Stimulated activated CD4-positive, alpha-beta T cell treated with anti-CD3 and anti-CD28 coated beads, TNF-alpha, amount 100 ng/mL, for 24 hours (primary cell): ENCODE results near the gene TKT.

Experiments used
- DNase-seq, 3 experiments: peaks; one replicate each; pipeline ENCODE4 v3.0.0-alpha.2; 2020; ENCODE audit warnings: low read depth in 3 of 3

Gene TKT

DNA sequence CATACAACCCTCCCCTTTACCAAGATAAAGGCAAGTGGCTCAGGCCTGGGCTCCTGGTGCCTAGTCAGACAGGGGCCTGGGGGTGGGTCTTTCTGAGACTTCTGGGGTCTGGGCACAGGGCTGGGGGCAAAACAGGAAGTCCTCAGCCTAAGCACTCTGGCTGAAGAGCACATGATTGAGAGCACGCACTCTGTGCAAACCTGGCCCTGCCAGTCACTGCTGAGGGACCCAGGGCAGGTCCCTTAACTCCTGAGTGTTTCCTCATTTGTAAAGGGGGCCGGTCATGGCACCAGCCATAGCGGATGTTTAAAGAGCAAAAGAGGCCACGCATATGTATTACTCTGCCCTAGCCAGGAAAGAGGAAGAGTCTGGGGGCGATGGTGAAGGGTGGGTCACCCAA is 16.0 kb downstream of the TKT start:
- no peak for DNase-seq

DNA sequence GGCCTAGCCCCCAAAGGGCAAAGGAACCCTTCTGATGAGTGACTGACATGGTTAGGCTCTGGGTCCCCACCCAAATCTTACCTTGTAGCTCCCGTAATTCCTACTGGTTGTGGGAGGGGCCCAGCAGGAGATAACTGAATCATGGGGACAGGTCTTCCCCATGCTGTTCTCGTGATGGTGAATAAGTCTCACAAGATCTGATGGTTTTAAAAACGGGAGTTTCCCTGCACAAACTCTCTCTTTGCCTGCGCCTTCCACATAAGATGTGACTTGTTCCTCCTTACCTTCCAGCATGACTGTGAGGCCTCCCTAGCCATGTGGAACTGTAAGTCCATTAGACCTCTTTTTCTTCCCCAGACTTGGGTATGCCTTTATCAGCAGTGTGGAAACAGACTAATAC is 16.9 kb downstream of the TKT start:
- DNase-seq = no peak

DNA sequence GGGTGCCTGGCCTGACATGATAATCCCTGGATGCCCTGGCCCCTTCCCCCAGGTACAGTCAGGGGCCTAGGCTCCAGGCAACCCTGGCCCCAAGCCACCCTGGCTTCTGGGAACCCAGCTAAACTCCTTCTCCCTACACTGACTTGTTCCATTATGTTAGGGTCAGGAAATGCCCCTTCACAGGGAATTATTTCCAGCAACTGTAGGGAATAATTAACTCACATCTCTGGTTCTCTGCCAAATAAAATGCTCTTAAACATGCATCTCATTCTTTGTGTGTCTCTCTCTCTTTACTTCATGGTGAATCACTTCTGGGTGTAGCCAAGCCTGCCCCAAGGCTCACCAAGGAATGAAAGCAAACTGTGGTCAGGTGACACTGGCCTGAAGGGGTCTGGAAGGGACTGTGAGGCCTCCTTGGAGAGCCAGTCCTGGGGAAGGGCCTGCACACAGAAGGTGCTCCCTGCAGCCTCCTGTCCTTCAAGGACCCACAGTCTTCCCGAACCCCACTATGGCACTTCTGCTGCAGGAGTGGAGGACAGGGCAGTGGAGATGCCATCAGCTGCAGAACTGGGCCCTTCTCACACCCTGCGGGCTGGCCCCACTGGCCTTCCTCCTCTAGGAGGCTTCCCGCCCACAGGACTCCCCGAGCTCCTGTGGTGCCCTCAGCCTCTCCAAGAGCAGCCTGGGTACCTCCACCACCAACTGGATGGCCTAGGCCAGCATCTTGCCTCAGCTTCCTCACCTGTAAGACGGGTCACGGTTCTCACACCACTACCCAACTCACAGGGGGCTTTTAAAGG is 17.6 kb downstream of the TKT start:
- no peak for DNase-seq

DNA sequence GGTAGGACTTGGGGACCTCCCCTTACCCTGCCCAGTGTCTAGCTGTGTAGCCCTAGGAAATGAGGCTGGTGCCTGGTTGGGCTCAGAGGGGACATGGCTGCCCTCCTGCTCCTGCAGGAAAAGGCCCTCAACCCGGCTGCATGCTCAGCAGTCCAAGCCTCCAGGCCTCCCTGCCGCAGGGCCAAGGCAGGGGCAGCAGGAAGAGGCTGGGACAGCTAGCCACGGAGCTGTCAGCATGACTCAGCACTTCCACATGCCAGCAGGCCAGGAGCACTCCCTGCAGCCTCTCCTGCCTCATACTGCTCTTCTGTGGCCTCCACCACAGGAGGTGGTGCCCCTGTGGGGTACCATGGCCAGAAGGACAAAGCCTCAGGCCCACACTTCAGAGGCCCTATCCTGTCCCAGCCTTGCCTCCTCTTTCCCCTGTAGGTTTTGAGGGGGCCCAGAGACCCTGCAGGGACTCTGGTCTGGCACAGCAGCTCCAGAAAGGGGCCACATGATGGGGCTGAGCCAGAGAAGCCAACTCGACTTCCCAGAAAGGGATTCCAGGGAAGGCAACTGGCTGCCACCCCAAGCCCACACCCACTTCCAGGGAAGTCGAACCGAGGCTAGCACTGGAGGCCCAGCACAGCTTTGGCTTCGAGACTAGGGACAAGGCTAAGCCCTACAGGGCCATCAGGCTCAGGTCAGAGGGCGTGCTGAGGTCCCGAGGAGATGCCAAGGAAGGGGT is 19.5 kb downstream of the TKT start:
- no peak for DNase-seq

DNA sequence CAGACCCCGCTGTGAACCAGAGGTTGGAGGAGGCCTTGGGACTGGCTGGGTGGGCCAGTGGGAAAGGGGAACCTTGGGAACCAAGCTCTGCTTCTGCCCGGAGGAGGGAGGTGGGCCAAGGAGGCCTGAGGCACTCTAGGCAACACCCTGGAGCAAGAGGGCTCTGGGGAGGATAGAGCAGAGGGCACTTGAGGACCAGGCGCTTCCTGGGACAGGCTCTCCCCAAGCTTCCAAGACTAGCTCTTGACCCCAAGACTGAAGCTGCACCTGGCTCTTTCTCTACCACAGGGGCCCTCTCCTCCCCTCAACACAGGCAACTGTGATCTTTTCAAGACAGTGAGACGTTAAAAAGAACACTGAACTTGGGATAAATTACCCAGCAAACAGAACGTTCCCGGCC is 20.3 kb downstream of the TKT start:
- DNase-seq = no peak

DNA sequence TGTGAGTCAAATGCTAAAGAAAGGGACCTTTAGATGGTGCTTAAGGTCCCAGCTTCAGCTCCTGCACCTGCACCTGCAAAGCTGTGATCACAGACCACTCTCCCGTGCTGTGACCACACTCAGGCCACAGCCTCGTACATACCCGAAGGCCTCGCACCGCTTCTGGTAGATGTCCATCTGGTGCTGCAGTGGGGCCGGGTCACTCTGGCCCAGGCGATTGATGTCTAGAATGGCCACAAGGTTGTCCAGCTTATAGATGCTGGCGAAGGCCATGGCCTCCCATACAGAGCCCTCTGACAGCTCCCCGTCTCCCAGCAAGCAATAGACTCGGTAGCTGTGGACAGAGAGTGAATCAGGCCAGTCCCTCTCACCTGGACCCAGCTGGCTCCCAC is 21.0 kb downstream of the TKT start:
- no peak for DNase-seq

DNA sequence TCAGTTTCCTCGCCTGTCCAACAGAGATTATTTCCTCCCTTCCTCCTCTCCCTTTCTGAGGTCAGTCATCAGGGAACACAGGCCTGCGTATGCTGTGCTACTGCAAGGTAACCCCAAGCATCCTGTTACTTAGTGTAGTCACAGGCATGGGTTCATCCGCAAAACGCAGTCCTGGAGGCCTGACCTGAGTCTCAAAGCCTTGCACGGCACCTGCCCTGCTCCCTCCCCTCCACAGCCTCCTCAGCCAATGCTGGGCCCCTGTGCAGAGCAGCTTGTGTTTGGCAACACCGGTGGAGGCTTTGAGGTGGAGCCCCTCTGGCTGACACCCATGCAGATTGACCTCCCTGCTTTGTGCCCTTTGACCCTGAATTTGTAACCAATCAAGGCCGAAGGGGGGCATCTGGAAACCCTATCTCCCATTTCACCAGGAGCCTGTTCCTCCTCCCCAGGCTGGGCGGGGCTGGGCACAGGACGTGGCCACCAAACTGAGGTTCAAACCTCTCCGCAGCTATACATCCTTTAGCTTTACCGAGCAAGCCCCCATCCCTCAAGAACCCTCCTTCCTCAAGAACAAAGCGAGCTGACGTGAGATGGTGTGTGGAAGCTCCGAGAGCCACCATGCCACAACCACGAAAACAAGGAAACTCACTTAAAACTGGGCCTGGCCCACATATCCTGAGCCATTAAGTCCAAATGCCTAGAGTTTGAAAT is 21.5 kb downstream of the TKT start:
- no peak for DNase-seq

DNA sequence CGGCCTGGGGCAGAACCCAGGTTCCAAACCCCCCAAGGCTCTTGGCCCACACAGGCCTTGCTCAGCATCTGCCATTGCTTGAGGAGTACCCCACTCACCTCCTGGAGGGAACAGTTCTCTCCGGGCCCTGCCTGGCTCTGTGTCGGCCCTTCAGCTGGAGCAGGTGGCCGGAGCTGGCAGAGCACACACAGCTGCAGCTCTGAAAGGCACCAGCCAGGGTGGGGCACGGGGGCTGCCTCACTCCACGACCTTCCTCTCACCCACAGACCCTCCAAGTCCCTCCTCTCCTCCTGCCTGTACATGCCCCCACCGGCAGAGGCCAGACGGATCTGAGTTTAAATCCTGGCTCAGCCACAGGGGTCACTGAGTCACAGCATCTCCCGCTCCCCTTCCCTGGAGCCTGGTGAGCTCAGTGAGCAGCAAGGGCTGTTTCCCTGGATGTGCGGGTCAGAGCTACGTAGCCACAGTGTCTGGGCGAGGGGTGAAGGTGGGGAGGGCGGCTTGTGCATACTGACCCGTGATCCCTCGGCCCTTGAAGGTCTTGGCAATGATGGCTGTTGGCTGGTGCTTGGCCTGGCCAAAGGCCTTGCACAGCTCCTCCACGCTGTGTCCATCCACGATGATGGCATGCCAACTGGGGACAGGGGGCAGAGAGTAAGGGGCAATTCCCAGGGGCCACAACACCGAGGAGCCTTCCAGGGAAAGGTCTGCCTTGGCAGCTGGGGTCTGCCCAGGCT is 23.0 kb downstream of the TKT start:
- no peak for DNase-seq

DNA sequence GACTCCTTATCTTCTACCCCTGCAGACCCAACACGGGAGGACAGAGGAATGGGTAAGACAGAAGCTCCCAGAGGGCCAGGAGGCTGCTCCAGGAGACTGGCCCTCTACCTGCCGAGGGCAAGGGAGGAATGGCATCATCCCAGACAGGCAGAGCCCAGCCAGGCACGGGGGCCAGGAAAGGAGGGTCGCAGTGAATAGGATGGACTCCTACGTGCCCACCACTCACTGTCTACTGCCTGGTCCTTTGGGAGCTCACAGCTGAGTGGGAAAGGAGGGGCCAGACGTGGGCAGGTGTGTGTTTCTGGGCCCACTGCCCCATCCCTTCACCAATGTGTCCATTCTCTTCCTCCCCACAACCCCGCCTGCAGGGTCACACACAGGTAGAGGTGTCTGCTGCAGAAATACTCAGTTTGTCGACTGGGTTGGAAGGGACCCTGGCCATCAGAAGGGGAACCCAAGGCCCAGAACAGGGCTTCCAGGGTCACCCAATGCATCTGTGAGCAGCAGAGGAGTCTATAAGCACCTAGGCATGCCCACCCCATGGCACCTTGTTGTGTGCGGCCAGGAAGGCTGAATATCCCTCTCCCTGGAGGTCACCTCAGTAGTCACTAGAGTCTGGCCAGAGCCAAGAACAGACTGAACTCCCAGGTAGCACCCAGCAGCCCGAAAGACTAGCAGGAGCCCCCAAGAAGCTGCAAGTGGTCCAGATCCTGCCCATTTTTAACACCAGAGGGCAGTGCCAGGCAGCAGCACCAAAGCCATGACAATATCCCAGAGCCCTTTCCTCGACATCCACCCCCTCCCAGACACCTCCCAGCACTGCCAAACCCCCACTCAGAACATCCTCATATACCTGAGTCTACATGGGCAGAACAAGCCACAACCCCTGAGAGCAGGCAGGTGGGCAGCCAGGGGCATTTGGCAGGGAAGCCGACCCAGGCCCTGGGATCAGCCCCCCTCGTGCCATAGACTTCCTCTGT is 24.0 kb downstream of the TKT start:
- no peak for DNase-seq

DNA sequence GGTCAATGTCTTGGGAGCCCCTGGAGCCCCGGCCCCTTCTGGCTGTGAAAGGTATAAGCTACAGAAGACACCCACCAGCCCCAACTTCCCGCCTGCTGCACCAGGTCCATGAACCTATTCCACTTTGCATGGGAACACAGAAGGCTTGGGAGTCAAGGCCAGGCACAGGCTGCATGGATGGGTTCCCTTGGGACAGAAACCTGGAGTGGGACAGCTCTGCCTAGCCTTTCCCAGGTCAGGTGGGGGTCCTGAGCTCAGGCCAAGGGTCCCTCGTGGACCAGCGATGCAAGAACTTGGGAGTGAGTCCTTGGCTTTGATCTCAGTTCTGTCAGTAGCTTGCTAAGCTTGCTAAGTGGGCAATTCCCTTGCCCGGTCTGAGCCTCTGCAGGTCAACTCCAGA is 25.0 kb downstream of the TKT start:
- no peak for DNase-seq

DNA sequence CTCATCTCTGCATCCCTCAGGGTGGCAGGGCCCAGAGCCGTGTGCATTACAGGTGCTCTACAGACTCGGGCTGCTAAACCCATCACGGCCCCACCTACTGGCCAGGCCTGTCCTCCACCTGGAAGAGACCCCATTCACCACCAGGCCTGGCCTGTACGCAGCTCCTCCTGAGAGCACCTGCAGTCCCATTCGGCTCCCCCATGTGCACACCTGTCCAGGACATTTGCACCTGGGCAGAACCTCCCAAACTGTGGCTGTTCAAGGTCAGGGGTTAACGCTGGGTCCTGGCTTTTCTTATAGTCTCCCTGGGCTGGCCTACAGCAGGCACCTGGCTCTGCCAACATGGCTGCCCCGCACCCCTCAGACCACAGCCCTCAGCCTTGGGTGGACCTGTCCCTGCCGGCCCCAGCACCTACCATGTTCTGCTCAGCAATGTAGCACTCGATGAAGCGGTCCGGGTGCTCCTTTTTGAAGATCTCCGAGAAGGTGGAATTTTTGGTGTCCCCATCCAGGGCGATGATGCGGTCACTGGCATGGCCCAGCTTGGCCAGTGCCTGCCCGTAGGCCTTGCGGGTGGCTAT is 25.7 kb downstream of the TKT start:
- no peak for DNase-seq

DNA sequence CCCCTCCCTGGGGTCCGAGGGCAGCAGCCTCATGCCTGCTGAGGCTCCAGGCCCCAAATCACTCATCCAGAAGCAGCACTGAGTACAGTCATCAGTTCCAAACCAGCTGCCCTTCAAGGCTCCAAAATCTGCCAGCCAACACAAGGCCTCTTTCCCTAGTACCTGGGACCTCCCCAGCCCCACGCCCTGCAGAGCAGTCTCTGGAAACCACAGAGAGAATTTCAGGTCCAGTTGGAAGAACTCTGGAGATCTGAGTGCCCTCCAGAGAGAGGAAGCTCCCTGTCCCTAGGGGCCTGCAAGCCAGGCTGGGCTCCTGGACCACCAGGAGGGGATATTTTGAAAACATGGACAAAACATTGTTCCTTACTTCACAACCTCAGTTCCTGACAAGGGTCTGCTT is 26.2 kb downstream of the TKT start:
- no peak for DNase-seq

DNA sequence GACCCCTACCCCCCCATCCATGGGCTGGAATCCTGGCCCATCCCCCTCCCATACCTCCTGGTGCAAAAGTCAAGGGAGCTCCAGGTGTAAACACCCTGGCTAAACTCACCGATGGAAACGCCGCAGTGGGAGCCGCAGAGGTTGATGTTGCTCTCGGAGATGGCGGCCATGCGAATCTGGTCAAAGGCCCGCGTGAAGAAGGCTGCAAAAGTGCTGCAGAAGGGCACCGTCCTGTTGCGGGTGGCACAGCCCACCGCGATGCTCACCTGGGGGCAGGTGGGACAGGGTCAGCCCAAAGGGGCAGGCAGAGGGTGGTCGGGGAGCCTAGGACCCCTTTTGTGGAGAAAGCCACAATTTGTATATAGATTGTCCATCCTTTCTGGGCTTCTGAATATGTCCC is 26.7 kb downstream of the TKT start:
- no peak for DNase-seq

DNA sequence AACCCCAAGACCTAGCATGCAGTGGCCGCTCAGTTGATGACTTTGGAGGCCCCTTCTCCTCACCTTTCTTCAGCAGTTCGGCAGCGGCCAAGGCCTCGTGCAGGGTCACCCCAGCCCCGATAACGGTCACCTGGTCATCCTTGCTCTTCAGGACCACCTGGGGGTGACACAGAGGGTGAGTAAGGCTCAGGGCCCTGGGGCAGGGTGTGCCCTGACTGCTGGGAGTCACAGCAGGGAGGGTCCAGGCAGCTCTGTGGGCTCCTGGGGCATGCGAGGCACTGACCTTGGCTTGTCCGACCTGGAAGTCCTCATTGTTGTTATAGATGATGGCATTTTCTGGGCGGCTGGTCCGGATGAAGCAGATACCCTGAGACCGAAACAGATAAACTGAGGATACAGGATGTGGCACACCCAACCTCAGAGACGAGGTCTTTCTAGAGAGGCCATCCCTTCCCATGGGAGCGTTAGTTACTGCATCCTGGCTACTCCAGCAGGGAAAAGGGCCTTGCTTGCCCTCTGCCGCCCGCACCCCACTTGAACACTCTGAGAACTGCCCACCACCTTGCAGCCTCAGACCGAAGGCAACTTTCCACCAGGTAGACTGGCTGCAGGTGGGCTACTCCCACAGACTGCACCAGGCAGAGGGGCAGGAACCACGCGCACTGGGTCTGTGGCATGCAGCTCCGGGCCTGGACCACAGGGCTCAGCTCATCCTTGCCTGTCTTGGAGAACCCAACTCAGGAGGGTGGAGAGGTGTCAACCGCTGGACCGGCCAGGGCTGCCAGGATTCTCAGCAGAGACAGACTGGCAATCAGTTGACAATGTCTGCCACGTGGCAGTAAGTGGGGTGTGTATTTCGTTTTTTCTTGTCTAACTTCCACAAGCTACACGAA is 27.6 kb downstream of the TKT start:
- DNase-seq = no peak

DNA sequence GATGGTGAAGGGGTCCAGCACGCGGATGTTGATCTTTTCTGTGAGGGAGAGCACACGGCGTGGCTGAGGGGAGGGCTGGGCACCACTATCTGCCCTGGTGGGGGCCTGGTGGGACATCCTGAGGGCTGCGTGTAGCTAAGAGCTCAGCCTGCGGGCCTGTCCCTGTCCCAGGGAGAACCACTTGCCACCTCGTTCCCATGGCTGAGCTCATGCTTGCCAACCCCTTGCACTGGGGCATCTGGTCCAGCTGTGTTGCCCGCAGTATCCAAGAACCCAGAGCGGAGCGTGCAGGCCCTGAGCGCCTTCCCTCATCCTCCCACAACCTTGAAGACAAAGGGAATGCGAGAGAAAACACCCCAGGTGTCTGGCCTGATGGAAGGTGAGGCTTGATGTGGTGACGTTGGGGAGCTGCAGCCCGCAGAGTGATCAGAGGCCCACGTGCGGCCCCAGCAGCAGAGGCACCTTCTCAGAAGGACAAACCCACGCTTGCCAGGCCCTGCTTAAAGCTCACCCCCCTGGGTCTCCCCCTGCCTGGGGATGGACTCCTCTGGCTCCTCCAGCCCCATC is 28.9 kb downstream of the TKT start:
- no peak for DNase-seq

DNA sequence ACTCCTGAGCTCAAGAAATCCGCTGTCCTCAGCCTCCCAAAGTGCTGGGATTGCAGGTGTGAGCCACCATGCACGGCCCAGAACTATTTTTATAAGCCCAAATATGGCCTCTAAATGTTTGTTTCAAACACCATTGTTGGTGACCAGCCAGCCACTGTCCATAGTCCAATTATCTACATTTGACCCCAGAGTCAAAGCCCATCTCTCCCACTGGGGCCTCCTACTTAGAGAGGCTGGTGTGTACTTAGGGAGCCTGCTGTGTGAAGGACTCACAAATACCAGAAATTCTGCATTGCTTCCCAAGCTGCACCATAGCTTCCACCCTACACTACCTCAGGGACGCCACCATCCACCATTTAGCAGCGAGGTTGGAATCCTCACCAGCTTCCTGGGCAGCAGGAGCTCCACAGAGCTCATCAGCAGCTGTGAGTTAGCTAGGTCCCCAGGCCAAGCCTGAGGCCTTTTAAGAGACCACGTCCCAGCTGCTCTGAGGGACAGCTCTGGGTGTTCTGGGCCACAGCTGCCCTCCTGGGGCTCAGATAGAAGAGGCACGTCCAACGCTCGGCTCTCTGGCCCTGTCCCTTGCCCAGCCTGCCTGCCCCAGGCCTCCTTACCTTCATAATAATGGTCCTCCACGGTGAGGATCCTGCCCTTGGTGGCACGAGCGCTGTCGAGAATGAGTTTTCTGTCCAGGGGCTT is 29.5 kb downstream of the TKT start:
- DNase-seq = no peak

DNA sequence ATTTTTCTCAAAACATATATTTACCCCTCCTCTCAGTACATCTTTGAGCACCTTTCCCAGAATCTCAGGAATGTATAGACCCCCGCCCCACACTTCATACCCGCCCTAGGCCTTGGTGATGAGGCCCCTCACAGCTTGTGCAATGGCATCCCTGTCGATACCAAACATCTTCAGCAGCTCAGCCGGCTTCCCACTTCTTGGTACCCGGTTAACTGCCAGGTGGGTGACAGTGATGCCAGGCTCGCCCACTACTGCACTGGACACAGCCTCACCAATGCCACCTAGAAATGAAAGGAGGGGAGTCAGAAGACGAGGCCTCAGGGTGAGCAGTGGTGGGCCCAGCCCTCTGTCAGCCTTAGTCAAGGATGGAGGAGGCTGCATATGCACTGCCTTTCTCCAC is 30.2 kb downstream of the TKT start:
- no peak for DNase-seq

DNA sequence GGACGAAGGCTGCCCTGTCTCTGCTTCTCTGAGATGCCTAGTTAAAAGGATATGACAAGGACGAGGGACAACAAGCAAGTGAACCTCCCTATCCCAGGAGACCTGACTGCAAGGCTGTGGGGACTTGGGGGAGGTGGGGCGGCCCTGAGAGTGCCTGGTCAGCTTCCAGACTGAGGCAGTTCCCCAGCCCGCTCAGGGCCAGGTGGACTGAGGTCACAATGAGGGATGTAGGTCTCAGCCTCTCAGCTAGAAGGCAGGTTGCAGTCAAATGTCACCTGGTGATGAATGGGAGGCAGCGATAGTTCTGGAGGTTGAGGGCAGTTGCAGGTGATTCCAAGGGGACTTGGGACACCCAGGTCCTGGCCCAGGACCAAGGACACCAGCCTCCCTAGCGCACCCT is 30.6 kb downstream of the TKT start:
- no peak for DNase-seq

DNA sequence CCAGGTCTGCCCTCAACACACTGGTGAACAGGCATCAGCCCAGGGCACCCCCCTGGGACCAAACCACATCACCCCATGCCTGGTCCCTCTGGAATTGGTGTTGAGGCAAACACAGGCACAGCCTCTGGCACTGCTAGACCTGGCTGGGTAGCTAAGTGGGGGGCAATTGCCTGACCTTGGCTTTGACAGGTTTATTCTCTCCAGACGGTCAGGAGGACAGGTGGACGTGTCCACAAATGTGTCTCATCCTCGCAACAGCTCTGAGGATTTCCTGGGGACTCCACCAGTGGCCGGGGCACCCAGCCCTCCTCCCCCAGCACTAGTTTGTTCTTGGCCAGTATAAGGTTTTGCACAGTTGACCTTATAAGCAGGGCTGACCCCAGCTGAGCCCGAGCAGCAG is 31.3 kb downstream of the TKT start:
- DNase-seq = no peak
